Thyroid gland (tissue), 4 donors: ENCODE data around the gene AP3D1. TPM values are rescaled to one million over a fixed set of nuclear protein-coding genes. Genes with fewer than 3 reads are reported as not detected.

Experiments used
- DNase-seq, 2 donors: peaks; one replicate each; pipeline ENCODE4 v3.0.0-alpha.2; 2019
- H3K27ac ChIP-seq, 3 donors: fragments of 200-600 bp; sonication (generic); 1 replicate in 2 of 3; 2 replicates in 1 of 3; pipeline ENCODE4 v1.5.1; 2016 to 2019; ENCODE audit warnings: mild to moderate bottlenecking in 1 of 3, moderate library complexity in 1 of 3
- H3K27me3 ChIP-seq: fragments of 200-600 bp; sonication (generic); one replicate; pipeline ENCODE4 v1.5.1; 2019
- H3K36me3 ChIP-seq, 2 donors: fragments of 200-600 bp; sonication (generic); one replicate each; pipeline ENCODE4 v1.5.1; 2016 to 2019
- H3K4me1 ChIP-seq, 2 donors: fragments of 200-600 bp; sonication (generic); one replicate each; pipeline ENCODE4 v1.5.1; 2017 to 2019
- H3K4me3 ChIP-seq, 3 donors: fragments of 200-600 bp; sonication (generic); replicated peaks in 1 of 3; 1 replicate in 2 of 3; 2 replicates in 1 of 3; pipeline ENCODE4 v1.5.1; 2016; ENCODE audit warnings: mild to moderate bottlenecking in 1 of 3
- H3K9me3 ChIP-seq: fragments of 200-600 bp; sonication (generic); one replicate; pipeline ENCODE4 v1.5.1; 2017
- POLR2A ChIP-seq, 2 donors: fragments of 450-650 bp; IDR thresholded peaks; one replicate each; pipeline ENCODE4 v1.6.1; 2017; ENCODE audit warnings: antibody characterized with exemption in 2 of 2, mild to moderate bottlenecking in 2 of 2, moderate library complexity in 1 of 2
- WGBS, 2 donors: methylation state at CpG; one replicate each; pipeline ENCODE4 v1.1.5; 2017; 5-methylcytosine and 5-hydroxymethylcytosine counted together
- intact Hi-C: fragments of 100-400 bp; cut with DNase I; formaldehyde crosslinking; loops from one replicate; pipeline ENCODE4 v1.15.1; 2023
- total RNA-seq, 4 donors: library from RNA; depleted of rRNA; stranded (reverse); fragments of >200 nt; gene quantifications; one replicate each; pipeline ENCODE4 v1.2.3, GENCODE V29; 2016
- TF ChIP-seq, protein P1 (sequence below), 6 experiments: fragments of 200-600 bp in 3 of 6; fragments of 450-650 bp in 3 of 6; sonication (generic) in 3 of 6; IDR thresholded peaks; one replicate each; pipeline ENCODE4 v1.5.1; 2016 to 2019; ENCODE audit warnings: antibody characterized with exemption in 6 of 6, mild to moderate bottlenecking in 2 of 6, inconsistent platforms in 1 of 6, moderate library complexity in 1 of 6

The AP3D1 gene
- total RNA-seq, 4 donors from 2014 or later, result 62.5 to 121 (median 118) TPM

- DNase-seq, result no peak
- TF ChIP-seq, protein P1, sequence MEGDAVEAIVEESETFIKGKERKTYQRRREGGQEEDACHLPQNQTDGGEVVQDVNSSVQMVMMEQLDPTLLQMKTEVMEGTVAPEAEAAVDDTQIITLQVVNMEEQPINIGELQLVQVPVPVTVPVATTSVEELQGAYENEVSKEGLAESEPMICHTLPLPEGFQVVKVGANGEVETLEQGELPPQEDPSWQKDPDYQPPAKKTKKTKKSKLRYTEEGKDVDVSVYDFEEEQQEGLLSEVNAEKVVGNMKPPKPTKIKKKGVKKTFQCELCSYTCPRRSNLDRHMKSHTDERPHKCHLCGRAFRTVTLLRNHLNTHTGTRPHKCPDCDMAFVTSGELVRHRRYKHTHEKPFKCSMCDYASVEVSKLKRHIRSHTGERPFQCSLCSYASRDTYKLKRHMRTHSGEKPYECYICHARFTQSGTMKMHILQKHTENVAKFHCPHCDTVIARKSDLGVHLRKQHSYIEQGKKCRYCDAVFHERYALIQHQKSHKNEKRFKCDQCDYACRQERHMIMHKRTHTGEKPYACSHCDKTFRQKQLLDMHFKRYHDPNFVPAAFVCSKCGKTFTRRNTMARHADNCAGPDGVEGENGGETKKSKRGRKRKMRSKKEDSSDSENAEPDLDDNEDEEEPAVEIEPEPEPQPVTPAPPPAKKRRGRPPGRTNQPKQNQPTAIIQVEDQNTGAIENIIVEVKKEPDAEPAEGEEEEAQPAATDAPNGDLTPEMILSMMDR (IDR thresholded peaks at IDR 0.05), result no peak
- no peak for TF ChIP-seq POLR2A (IDR thresholded peaks at IDR 0.05)
- WGBS, 2 donors, result 97% methylated on average over 11 to 13 of the region's 17 CpGs
These were observed 41.5 kb upstream of the AP3D1 start for GRCh38 chr19:2192862-2193261.

DNA sequence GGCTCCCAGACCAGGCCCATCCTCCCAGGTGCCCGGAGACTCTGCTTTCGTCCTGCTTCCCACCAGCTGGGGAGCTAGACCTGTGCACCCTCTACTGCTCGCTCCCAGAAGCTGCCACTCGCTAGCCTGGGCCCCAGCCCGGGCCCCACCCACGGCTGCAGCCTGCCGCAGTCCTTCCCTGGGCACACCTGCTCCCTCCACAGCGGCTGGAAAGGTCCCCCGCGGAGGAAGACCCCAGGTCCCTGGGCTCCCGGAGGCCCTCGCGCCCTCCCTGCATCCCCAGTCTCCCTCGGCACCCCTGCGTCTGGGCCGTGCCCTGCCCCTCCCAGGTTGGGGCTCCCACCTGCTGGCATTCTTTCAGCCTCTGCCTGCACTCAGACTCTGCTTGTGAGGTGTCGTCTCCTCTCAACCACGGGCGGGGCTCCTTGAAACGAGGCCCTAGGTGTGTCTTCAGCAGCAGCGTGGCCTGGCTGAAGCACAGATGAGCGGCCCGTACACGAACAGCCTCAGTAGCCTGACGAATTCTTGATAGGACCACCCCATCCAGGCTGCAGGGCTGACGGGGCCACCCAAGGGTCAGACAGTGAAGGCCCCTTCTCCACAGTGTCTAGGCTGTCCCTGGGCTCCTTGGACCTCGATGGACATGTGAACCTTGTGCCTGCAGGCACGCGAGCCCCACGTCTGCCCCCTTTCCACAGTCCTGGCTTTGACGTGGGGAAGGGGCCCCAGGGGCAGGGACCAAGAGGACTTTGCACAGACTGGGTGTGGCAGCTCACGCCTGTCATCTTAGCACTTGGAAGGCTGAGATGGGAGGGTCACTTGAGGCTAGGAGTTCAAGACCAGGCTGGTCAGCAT lies 40.3 kb upstream of the AP3D1 start:
- 93 to 94% methylated on average over 24 to 29 of the region's 32 CpGs for WGBS, 2 donors
- TF ChIP-seq, protein P1 (IDR thresholded peaks at IDR 0.05), result no peak
- TF ChIP-seq POLR2A (IDR thresholded peaks at IDR 0.05), result no peak
- no peak for DNase-seq
- Histone ChIP-seq H3K4me1 (peaks cover 9 to 21% of the 10 kb centered on the region in 2 donors), H3K9me3 (no peaks in the 10 kb centered on the region), H3K27ac (no peak overlapping the region), H3K4me3 (no peak overlapping the region), H3K36me3 (peaks cover 30 to 46% of the 10 kb centered on the region in 2 donors), H3K27me3 (no peaks in the 10 kb centered on the region)
- intact Hi-C loops, result no loop called here

More at GRCh38 chr19:2192862-2193261, 41.5 kb upstream of the AP3D1 start:
- peaks cover 30 to 46% of the 10 kb centered on the region in 2 donors for H3K36me3 ChIP-seq
- H3K9me3 ChIP-seq, result no peaks in the 10 kb centered on the region
- H3K4me3 ChIP-seq, result no peak overlapping the region
- intact Hi-C loops, result no loop called here
- no peaks in the 10 kb centered on the region for H3K27me3 ChIP-seq
- peaks cover 0 to 9% of the 10 kb centered on the region in 2 donors for H3K4me1 ChIP-seq
- H3K27ac ChIP-seq, result no peak overlapping the region

DNA sequence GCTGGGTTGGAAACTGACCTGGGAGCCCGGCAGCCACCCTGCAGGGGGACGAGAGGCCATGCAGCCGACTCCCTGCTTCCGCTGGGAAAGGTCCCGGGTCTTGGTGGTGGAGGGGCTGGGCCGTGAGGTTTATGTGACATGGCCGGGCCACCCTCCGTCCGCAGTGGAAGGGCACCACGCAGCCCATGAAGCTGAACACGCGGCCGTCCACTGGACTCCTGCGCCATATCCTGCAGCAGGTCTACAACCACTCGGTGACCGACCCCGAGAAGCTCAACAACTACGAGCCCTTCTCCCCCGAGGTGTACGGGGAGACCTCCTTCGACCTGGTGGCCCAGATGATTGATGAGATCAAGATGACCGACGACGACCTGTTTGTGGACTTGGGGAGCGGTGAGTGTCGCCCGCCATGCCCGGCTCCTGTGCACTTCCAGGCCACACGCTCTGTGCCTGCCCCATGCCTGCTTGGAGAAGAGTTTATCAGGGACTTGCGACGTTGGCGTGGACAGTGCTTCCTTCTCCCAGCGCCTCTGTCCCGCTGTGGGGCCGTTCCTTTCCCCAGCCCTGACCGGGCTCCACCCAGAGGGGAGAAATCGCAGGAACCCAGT lies 39.6 kb upstream of the AP3D1 start:
- TF ChIP-seq POLR2A (IDR thresholded peaks at IDR 0.05), result no peak
- TF ChIP-seq, protein P1 (IDR thresholded peaks at IDR 0.05), result no peak
- no peak overlapping the region for H3K27ac ChIP-seq
- DNase-seq, result no peak
- no peak overlapping the region for H3K4me3 ChIP-seq
- H3K36me3 ChIP-seq, result peaks cover 30 to 39% of the 10 kb centered on the region in 2 donors
- peaks cover 16 to 28% of the 10 kb centered on the region in 2 donors for H3K4me1 ChIP-seq
- no peaks in the 10 kb centered on the region for H3K27me3 ChIP-seq
- WGBS, 2 donors, result 94 to 95% methylated on average over 27 to 31 of the region's 37 CpGs
- H3K9me3 ChIP-seq, result no peaks in the 10 kb centered on the region
- intact Hi-C loops, result no loop called here

DNA sequence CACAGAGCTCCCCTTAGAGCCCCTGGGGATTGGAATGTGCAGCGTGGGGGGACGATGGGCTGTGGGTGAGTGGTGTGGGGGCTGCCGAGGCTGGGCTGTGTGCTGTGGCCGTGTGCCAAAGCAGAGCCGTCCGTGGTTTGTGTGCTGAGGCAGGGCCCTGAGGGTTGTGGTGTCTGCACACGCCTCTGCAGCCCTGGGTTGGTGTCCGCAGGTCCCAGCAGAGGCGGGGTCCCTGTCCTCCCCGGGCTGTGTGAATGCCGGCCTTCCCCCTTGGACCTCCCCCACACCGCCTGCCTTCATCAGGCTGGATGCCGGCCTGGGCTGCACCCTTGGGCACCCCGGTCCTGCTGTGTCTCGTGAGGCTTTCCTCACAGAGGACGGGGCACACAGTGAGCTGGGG lies 38.5 kb upstream of the AP3D1 start:
- 94% methylated on average over 5 to 9 of the region's 16 CpGs for WGBS, 2 donors
- no peaks in the 10 kb centered on the region for H3K9me3 ChIP-seq
- no peak overlapping the region for H3K4me3 ChIP-seq
- no peak for DNase-seq
- TF ChIP-seq, protein P1 (IDR thresholded peaks at IDR 0.05), result no peak
- no peak for TF ChIP-seq POLR2A (IDR thresholded peaks at IDR 0.05)
- H3K27me3 ChIP-seq, result no peaks in the 10 kb centered on the region
- peaks cover 26 to 39% of the 10 kb centered on the region in 2 donors for H3K4me1 ChIP-seq
- intact Hi-C loops, result no loop called here
- H3K36me3 ChIP-seq, result peaks cover 19 to 33% of the 10 kb centered on the region in 2 donors
- H3K27ac ChIP-seq, result no peak overlapping the region
